MM.1S (cell line): Measurements from ENCODE around the gene MRC1.

Experiments
- DNase-seq: peaks from one replicate; pipeline ENCODE4 v3.0.0-alpha.2; 2015
- H2AFZ ChIP-seq: fragments of 300-600 bp; sonication (generic); 2 replicates; pipeline ENCODE4 v1.6.0; 2016; ENCODE audit warnings: antibody characterized with exemption, low read length
- H3F3A ChIP-seq: fragments of 300-600 bp; sonication (generic); 2 replicates; pipeline ENCODE4 v1.6.1; 2016; ENCODE audit warnings: mild to moderate bottlenecking, antibody characterized with exemption, low read length, moderate library complexity, mixed read lengths; ENCODE audit not compliant: insufficient read depth
- H3K27ac ChIP-seq: fragments of 300-600 bp; sonication (generic); 2 replicates; pipeline ENCODE4 v1.5.1; 2016; ENCODE audit warnings: mild to moderate bottlenecking, low read length
- H3K27me3 ChIP-seq: fragments of 300-600 bp; sonication (generic); replicated peaks from 2 replicates; pipeline ENCODE4 v1.6.0; 2016; ENCODE audit warnings: low read length; ENCODE audit not compliant: insufficient read depth
- H3K36me3 ChIP-seq: fragments of 300-600 bp; sonication (generic); replicated peaks from 2 replicates; pipeline ENCODE4 v1.6.1; 2016; ENCODE audit warnings: mild to moderate bottlenecking, low read length, mixed read lengths; ENCODE audit not compliant: insufficient read depth
- H3K4me1 ChIP-seq: fragments of 300-600 bp; sonication (generic); 2 replicates; pipeline ENCODE4 v1.6.1; 2016; ENCODE audit warnings: low read length, mixed read lengths
- H3K4me2 ChIP-seq: fragments of 300-600 bp; sonication (generic); 2 replicates; pipeline ENCODE4 v1.6.0; 2016; ENCODE audit warnings: low read depth, low read length
- H3K4me3 ChIP-seq: fragments of 300-600 bp; sonication (generic); 2 replicates; pipeline ENCODE4 v1.5.1; 2016; ENCODE audit warnings: low read length, mixed read lengths
- H3K79me2 ChIP-seq: fragments of 300-600 bp; sonication (generic); 2 replicates; pipeline ENCODE4 v1.6.1; 2016; ENCODE audit warnings: mixed run types, low read length, mixed read lengths
- H3K9ac ChIP-seq: fragments of 300-600 bp; sonication (generic); 2 replicates; pipeline ENCODE4 v1.6.1; 2016; ENCODE audit warnings: low read length, mixed read lengths
- H3K9me2 ChIP-seq: fragments of 300-600 bp; sonication (generic); replicated peaks from 2 replicates; pipeline ENCODE4 v1.6.1; 2016; ENCODE audit warnings: mild to moderate bottlenecking, low read length, mixed read lengths; ENCODE audit not compliant: insufficient read depth
- H3K9me3 ChIP-seq: fragments of 300-600 bp; sonication (generic); replicated peaks from 2 replicates; pipeline ENCODE4 v1.6.1; 2016; ENCODE audit warnings: mild to moderate bottlenecking, low read length, mixed read lengths; ENCODE audit not compliant: insufficient read depth
- H4K20me1 ChIP-seq: fragments of 300-600 bp; sonication (generic); 2 replicates; pipeline ENCODE4 v1.6.1; 2016; ENCODE audit warnings: mild to moderate bottlenecking, low read length, moderate library complexity, mixed read lengths; ENCODE audit not compliant: insufficient read depth
- EZH2 ChIP-seq: fragments of 300-600 bp; sonication (generic); optimal IDR thresholded peaks from 2 replicates; pipeline ENCODE3; 2017; ENCODE audit warnings: low read depth, mild to moderate bottlenecking, antibody characterized with exemption, low read length, mixed read lengths
- EZH2phosphoT487 ChIP-seq: fragments of 300-600 bp; sonication (generic); IDR thresholded peaks from 2 replicates; pipeline ENCODE4 v1.6.1; 2018; ENCODE audit warnings: antibody characterized with exemption, low read length
- TF ChIP-seq, protein P1 (sequence below): fragments of 300-600 bp; sonication (generic); IDR thresholded peaks from 2 replicates; pipeline ENCODE4 v1.5.1; 2016; ENCODE audit warnings: antibody characterized with exemption, low read length, mixed read lengths

MRC1 gene

DNA sequence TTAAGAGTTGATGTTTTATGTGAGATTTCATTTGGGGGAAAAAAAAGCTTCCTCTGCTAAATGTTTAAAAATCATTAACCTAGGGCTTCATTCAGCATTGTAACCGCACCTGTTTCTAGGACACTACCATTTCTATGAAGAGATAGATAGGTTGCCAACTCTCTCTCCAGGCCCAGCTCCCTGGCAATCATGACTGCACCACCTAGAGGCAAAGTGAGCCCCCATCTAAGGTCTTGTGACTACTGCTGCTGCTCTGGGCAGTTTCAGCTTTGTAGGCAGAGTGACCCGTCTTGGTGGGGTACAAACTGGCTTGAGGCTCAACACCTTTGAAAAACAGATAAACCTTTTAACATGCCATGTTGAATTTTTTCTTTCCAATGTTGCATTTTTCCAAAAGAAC is 27.3 kb upstream of the MRC1 start:
- Histone ChIP-seq H3K9me3 (no peaks in the 10 kb centered on the region), H3K36me3 (no peaks in the 10 kb centered on the region), H3K4me1 (0 out of 2 replicates have a peak, but pooled peaks cover 6% of the 10 kb centered on the region), H3K27ac (no peak overlapping the region), H3K9me2 (no peaks in the 10 kb centered on the region), H3K4me2 (no peak overlapping the region), H3K9ac (no peak overlapping the region), H3F3A (no peaks in the 10 kb centered on the region), H4K20me1 (no peaks in the 10 kb centered on the region), H2AFZ (no peak overlapping the region), H3K4me3 (no peak overlapping the region), H3K27me3 (no peaks in the 10 kb centered on the region), H3K79me2 (no peaks in the 10 kb centered on the region)
- TF ChIP-seq EZH2 = no peak
- TF ChIP-seq, protein P1, sequence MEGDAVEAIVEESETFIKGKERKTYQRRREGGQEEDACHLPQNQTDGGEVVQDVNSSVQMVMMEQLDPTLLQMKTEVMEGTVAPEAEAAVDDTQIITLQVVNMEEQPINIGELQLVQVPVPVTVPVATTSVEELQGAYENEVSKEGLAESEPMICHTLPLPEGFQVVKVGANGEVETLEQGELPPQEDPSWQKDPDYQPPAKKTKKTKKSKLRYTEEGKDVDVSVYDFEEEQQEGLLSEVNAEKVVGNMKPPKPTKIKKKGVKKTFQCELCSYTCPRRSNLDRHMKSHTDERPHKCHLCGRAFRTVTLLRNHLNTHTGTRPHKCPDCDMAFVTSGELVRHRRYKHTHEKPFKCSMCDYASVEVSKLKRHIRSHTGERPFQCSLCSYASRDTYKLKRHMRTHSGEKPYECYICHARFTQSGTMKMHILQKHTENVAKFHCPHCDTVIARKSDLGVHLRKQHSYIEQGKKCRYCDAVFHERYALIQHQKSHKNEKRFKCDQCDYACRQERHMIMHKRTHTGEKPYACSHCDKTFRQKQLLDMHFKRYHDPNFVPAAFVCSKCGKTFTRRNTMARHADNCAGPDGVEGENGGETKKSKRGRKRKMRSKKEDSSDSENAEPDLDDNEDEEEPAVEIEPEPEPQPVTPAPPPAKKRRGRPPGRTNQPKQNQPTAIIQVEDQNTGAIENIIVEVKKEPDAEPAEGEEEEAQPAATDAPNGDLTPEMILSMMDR = no peak
- TF ChIP-seq EZH2phosphoT487 = no peak
- no peak for DNase-seq

DNA sequence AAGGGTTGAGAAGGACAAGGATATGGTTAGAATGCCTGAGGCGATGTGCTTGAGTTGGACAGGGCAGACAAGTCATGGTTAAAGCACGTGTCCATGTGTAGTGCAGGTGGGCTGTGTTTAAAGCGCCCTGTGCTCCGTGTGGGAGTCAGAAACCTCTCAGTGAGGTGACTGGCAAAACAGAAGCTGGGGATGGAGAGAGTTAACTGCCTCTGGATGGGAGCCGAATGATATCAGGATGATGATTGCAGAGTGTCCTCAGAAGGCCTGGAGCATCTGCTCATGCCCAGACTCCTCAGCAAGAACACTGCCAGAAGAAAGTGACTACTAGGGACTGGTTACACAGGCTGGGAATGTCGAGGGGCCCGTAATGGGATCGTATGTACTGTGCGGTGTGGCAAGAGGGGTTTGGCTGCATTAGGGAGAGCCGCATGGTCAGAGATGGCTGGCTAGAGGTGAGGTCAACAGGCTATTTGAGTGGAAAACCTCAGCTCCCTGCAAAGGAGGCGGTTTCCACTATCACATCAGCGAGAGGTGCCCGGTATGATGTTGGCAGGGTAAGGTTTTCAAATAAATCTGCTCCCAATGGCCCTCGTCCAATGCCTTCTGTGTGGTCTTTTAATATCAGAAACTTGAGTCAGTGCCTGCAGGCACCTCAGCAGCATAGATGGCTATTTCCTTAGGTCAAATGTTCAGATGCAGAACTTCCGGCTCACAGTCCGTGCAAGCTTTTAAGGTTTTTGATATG is 26.1 kb upstream of the MRC1 start:
- H3K4me2 ChIP-seq = no peak overlapping the region
- 0 out of 2 replicates have a peak, but pooled peaks cover 6% of the 10 kb centered on the region for H3K4me1 ChIP-seq
- no peaks in the 10 kb centered on the region for H3K36me3 ChIP-seq
- H3K27me3 ChIP-seq = no peaks in the 10 kb centered on the region
- no peaks in the 10 kb centered on the region for H3K79me2 ChIP-seq
- no peak overlapping the region for H3K9ac ChIP-seq
- no peak overlapping the region for H3K27ac ChIP-seq
- no peak for DNase-seq
- TF ChIP-seq, protein P1 = no peak
- TF ChIP-seq EZH2phosphoT487 = no peak
- H3F3A ChIP-seq = no peaks in the 10 kb centered on the region
- H4K20me1 ChIP-seq = no peaks in the 10 kb centered on the region
- no peak overlapping the region for H2AFZ ChIP-seq
- no peak overlapping the region for H3K4me3 ChIP-seq
- H3K9me3 ChIP-seq = no peaks in the 10 kb centered on the region
- H3K9me2 ChIP-seq = no peaks in the 10 kb centered on the region

DNA sequence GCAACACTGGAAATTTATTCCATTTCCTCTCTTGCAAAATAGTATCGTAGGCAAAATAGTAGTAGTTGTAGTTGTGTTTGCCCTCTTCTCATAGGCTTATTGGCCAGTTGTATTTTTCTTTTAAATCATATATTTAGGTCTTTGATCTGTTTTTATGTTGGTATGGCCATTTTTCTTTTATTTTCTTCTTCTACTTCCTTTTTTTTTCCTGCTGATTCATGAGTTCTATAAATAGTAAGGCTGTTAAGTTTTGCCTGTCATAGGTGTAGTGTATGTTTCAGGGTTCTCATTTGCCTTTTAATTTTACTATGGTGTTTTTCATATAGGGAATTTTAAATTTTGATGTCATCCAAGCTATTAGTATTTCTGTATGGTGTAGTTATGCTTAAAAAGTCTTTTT is 25.4 kb upstream of the MRC1 start:
- no peaks in the 10 kb centered on the region for H4K20me1 ChIP-seq
- H3K4me3 ChIP-seq = no peak overlapping the region
- H3K36me3 ChIP-seq = no peaks in the 10 kb centered on the region
- TF ChIP-seq EZH2phosphoT487 = no peak
- TF ChIP-seq, protein P1 = no peak
- no peaks in the 10 kb centered on the region for H3F3A ChIP-seq
- no peaks in the 10 kb centered on the region for H3K9me3 ChIP-seq
- no peak for DNase-seq
- no peak overlapping the region for H2AFZ ChIP-seq
- H3K4me1 ChIP-seq = 0 out of 2 replicates have a peak, but pooled peaks cover 6% of the 10 kb centered on the region
- H3K9ac ChIP-seq = no peak overlapping the region
- H3K79me2 ChIP-seq = no peaks in the 10 kb centered on the region
- no peaks in the 10 kb centered on the region for H3K27me3 ChIP-seq
- H3K27ac ChIP-seq = no peak overlapping the region
- no peaks in the 10 kb centered on the region for H3K9me2 ChIP-seq
- H3K4me2 ChIP-seq = no peak overlapping the region
